IMR-90 (cell line): ENCODE measurements around the gene NAA11.

Experiments used
- BHLHE40 ChIP-seq: fragments of 150-350 bp; IDR thresholded peaks from 2 replicates; pipeline ENCODE4 v1.6.1; 2016; ENCODE audit warnings: mild to moderate bottlenecking, low read depth, low read length
- ELK1 ChIP-seq: fragments of 150-350 bp; IDR thresholded peaks from 2 replicates; pipeline ENCODE4 v1.6.1; 2016; ENCODE audit warnings: low read depth, mild to moderate bottlenecking, low read length, moderate library complexity, borderline replicate concordance
- FOS ChIP-seq: fragments of 150-350 bp; IDR thresholded peaks from 2 replicates; pipeline ENCODE4 v1.6.1; 2016; ENCODE audit warnings: low read depth, low read length
- MAFK ChIP-seq: IDR thresholded peaks from 2 replicates; pipeline ENCODE4 v1.6.1; 2012; ENCODE audit warnings: low read depth, low read length, improper control_type of control experiment
- MXI1 ChIP-seq: IDR thresholded peaks from 2 replicates; pipeline ENCODE4 v1.6.1; 2012; ENCODE audit warnings: low read depth, mild to moderate bottlenecking, low read length, moderate library complexity, borderline replicate concordance
- POLR2A ChIP-seq: IDR thresholded peaks from 2 replicates; pipeline ENCODE4 v1.6.1; 2012; ENCODE audit warnings: mild to moderate bottlenecking, low read depth, low read length
- RAD21 ChIP-seq: IDR thresholded peaks from 2 replicates; pipeline ENCODE4 v1.6.1; 2012; ENCODE audit warnings: low read length, improper control_type of control experiment
- RFX5 ChIP-seq: IDR thresholded peaks from 2 replicates; pipeline ENCODE4 v1.8.0; 2012; ENCODE audit warnings: low read depth, mild to moderate bottlenecking, low read length, moderate library complexity
- TF ChIP-seq, protein P1 (sequence below): conservative IDR thresholded peaks from 2 replicates; pipeline ENCODE4 v1.5.1; 2012; ENCODE audit warnings: mild to moderate bottlenecking, low read depth, low read length, improper control_type of control experiment
- TF ChIP-seq, protein P2 (sequence below): fragments of 150-350 bp; IDR thresholded peaks from 2 replicates; pipeline ENCODE4 v1.6.1; 2017; ENCODE audit warnings: mild to moderate bottlenecking, antibody characterized with exemption, low read length, low read depth

GRCh38 chr4:79298484-79298883 lies 27.4 kb downstream of the NAA11 start:
- TF ChIP-seq, protein P1, sequence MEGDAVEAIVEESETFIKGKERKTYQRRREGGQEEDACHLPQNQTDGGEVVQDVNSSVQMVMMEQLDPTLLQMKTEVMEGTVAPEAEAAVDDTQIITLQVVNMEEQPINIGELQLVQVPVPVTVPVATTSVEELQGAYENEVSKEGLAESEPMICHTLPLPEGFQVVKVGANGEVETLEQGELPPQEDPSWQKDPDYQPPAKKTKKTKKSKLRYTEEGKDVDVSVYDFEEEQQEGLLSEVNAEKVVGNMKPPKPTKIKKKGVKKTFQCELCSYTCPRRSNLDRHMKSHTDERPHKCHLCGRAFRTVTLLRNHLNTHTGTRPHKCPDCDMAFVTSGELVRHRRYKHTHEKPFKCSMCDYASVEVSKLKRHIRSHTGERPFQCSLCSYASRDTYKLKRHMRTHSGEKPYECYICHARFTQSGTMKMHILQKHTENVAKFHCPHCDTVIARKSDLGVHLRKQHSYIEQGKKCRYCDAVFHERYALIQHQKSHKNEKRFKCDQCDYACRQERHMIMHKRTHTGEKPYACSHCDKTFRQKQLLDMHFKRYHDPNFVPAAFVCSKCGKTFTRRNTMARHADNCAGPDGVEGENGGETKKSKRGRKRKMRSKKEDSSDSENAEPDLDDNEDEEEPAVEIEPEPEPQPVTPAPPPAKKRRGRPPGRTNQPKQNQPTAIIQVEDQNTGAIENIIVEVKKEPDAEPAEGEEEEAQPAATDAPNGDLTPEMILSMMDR: no peak
- no peak for TF ChIP-seq MXI1
- TF ChIP-seq RFX5: no peak
- TF ChIP-seq POLR2A: no peak
- no peak for TF ChIP-seq ELK1
- no peak for TF ChIP-seq MAFK
- TF ChIP-seq, protein P2, sequence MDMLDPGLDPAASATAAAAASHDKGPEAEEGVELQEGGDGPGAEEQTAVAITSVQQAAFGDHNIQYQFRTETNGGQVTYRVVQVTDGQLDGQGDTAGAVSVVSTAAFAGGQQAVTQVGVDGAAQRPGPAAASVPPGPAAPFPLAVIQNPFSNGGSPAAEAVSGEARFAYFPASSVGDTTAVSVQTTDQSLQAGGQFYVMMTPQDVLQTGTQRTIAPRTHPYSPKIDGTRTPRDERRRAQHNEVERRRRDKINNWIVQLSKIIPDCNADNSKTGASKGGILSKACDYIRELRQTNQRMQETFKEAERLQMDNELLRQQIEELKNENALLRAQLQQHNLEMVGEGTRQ: no peak
- TF ChIP-seq BHLHE40: no peak
- no peak for TF ChIP-seq FOS
- TF ChIP-seq RAD21: no peak
